EH (cell line): ENCODE measurements around the gene KDM5B.
"Not testable (repeated sequence)": the region's sequence is repeated elsewhere in the genome, so short reads cannot be mapped to it uniquely, and the experiment has no call there.

Experiments
- DNase-seq: peaks from one replicate; pipeline ENCODE4 v3.0.0-alpha.2; 2015; ENCODE audit warnings: low read depth

KDM5B gene

DNA sequence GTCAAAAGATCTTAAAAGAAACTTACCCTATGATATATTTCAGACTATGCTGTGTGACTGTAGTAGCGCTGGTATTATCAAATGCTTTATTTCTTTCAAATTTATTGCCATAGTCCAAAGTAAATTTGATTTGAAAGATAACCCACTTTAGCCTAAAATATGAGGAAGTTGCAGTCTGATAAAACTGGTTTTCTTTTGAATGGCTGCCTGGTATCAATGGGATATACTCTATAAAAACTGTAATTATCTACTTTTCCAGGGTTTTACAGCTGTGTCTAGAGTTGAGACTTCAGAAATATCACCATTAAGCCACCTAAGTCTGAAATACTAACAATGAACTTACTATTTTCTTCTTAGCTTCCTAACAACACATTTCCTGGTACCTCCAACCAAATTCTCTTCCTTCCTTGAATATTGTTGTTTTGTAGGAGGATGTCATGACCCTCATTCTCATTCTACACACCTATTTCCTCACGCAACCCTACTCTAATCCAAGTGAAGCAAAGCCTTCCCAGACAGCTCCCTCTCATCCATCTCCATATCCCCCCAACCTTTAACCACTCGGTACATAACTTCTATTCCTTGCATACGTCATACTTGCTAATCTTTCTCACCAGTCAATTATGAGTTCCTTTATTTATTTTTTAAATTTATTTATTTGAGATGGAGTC is 17.0 kb downstream of the KDM5B start:
- DNase-seq = no peak

DNA sequence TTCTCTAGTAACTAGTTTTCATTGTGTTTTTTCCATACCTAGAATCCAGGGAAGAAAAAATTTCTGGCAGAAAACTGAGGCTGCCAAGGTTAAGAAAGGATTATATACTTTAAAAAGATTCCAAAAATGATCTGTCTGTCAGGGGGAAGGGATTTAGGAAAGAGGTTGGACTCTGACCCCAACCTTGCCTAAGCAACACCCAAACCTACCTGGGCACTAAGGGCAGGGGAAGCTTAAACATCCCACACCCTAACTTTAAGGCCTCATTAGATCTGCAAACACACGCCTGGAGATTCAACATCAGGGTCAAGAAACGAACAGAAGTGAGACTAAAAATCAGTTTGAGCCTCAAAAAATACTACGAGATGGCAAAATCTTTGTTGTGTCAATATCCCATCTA is 19.4 kb downstream of the KDM5B start:
- DNase-seq = no peak

DNA sequence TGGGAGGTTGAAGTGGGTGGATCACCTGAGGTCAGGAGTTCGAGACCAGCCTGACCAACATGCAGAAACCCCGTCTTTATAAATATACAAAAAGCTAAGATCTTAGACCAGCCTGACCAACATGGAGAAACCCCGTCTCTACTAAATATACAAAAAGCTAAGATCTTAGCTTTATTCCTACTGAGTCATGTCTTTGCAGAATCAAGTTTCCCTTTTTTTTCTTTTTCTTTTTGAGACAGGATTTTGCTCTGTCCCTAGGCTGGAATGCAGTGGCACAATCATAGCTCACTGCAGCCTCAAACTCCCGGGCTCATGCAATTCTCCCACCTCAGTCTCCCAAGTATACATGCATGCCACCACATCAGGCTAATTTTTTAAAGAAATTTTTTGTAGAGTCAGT is 21.4 kb downstream of the KDM5B start:
- peak; percentile 8 for DNase-seq

DNA sequence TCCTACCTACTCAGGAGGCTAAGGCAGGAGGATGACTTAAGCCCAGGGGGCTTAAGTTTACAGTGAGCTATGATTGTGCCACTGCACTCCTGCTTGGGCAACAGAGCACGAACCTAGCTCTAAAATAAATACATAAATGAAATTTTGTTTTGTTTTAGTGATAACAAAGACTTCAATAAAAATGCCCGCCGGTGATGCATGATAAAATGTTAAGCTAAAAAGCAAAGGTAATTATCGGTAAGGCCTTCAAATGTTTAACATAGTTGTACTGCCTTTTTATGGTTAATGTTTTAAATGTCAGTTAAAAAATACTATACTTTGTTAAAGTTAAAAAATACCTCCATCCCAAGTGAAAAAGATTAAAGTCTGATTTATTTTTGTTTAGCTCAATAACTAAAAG is 27.0 kb downstream of the KDM5B start:
- no peak for DNase-seq

DNA sequence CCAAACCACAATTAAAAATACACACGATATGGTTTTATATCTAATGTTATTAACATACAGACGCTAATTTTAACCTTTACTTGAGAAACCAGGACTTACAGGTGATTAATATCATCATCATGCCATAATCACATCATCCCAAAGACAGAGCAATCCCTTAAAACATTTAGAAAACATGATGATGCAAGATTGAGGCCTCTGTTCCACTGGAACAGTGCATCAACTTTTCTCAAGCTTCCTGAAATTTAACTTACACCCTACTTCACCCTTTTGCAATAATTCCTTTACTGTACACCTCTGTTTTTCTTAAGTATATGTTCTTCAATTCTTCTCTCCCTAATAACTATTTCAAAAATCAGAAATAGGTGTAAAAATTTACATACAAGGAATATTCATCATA is 38.1 kb downstream of the KDM5B start:
- DNase-seq = no peak

DNA sequence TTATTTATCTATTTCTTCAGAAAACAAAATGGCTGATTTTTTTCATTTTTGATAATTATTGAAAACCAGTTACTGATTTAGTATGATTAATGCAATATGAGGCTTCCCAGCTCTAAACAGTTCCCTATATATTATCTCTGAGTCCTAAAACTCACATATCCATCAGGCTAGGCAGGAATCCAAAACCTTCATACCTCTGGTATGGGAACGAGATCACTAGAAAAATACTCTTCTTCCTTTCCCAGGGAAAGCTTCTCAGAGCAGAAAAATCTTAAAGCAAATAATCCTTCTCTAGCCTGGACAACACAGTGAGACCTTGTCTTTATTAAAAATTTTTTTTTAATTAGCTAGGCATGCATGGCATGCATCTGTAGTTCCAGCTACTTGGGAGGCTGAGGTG is 42.5 kb downstream of the KDM5B start:
- DNase-seq = peak; percentile 75

DNA sequence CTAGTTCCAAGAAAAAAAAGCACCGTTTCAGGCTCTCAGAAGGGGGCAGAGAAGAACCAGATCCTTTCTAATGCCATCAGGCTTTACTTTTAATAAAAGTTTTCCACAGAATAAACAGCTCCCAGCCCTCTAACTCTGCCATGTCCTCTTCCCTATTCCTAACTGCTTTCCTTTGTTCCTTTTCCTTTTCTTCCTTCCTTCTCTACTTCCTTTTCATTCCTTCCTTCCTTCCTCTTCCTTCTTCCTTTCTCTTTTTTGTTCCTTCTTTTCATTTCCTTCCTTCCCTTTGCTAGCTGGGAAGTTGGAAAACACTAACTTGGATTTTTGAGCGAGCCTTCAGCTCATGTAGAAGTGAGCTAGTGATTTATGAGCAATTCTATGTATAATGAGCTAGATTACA is 46.2 kb downstream of the KDM5B start:
- no peak for DNase-seq

DNA sequence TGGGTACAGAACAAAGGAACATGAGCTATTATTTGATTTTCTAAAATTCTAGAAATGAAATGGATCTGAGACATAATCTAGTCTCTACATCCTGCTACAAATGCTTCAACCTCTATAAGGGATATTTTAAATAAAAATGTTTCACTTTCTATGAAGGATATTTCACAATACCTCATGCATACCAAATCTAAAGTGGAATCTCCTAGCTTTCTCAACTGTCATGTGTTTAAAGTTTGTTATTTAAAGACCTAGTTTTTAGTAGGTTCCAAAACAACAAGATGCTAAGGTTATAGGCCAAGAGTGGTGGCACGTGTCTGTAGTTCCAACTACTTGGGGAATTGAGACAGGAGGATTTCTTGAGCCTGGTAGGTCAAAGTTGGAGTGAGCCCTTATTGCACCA is 47.6 kb downstream of the KDM5B start:
- no peak for DNase-seq

DNA sequence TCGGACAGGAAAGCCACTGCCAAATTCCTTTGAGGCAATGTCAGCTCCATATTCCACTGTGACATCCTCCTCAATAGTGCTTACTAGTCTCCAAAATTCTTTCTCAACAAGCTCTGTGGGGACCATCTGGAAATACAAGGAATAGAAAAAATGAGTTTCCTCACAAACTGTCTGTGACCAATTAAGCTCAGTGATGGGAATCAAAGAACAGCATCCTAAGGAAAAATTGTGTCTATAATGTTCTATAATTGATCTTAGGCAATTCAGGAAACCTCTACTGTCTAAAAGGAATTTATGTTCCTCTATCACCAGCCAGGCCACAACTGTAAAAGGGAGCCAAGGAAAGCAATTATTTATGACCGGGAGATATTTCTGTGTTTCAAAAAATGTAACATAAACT is 51.8 kb downstream of the KDM5B start:
- no peak for DNase-seq

DNA sequence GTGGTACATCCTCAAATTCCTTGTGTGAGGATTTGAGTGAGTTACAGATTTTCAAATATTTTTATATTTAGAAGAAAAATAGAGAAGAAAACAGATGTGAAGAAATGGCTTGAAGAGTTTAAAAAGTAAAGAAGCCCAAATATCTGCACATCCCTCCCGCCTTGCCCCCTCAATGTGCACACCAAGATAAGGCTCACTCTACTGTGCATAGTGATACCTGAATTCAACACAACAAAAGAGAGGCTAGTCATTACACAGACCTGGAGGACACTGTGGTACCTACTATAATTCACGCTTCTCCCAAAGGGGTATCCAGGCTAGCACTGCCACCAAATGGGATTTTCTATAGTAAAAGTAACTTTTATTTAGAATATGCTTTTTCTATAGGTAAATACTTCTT is 53.9 kb downstream of the KDM5B start:
- DNase-seq = no peak

DNA sequence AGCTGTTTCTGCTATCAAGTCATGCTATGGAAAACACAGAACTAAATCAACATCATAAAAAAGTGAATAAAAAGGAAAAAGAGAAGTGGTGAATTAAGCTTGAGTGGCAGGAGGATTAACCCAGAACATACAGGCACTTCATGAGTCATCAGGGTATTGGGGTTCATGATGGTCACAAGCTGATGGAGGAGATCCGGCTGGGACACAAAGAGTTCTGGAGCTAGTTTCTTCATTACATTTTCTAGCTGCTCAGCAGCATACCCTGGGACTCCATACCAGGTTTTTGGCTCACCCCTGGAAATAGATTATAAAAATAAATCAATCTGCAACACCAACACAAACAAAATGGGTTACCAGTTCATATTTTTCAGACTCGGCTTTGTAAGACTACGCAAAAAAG is 55.4 kb downstream of the KDM5B start:
- DNase-seq = no peak

DNA sequence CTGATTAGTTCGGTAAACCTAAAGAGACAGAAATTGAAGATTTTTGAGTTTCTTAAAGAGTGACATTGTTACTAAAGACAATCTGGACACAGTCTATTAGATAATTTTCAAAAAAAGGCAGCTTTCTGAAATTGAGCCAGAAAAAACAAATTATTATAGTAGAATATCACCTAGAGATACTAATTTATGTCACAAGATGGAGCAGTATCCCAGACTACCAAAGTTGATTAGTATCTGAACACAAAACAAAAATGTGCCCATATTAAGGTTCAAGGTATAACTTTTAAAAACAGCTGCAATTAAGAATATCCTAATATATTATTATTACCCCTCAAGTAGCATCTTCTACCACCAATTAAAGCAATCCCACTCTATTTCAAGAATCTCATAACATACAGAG is 57.5 kb downstream of the KDM5B start:
- no peak for DNase-seq

DNA sequence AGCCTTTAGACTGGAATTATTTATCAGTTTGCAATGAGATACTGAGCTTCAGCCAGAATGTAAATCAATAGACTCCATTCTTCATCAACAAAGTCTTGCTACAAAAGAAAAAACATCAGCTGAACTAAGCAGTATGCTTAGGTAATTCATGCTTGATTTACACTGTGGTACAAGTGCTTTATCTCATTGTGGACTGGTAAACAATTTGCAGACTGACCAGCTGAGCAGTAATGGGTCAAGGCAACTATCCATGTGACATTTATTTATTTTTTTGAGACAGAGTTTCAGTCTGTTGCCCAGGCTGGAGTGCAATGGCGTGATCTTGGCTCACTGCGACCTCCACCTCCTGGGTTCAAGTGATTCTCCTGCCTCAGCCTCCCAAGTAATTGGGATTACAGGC is 58.2 kb downstream of the KDM5B start:
- no peak for DNase-seq

DNA sequence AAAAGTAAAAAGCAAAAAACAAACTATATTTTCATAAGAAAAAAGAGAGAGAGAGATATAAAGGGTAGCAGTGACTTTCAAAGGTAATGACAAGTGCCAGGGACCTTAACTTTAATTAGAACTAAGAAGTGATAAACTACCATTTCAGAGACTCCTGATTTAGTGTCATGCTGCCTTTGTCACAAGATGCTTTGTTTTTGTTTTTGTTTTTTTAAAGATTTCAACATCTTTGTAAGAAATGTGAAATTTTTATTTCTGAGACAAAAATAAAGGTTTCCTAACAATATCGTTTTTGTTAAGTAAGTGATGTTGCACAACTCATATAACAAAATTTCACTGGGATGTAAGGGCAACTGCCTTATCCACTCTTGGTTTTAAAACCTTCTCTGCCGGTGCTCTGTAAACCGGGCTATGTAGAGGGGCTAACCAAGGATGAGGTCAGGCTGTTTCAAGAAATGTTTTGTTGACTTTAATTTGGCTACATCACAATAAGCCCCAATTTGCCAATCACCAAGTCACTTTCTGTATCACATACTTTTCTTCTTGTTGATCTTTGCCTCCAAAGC is 62.8 kb downstream of the KDM5B start:
- no peak for DNase-seq

DNA sequence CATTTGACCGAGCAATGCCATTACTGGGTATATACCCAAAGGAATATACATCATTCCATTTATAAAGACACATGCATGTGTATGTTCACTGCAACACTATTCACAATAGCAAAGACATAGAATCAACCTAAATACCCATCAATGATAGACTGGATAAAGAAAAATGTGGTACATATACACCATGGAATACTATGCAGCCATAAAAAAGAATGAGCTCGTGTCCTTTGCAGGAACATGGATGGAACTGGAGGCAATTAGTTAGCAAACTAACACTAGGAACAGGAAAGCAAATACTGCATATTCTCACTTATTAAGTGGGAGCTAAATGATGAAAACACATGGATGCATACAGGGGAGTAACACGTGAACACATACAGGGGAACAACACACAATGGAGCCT is 63.5 kb downstream of the KDM5B start:
- DNase-seq = not testable (repeated sequence)

DNA sequence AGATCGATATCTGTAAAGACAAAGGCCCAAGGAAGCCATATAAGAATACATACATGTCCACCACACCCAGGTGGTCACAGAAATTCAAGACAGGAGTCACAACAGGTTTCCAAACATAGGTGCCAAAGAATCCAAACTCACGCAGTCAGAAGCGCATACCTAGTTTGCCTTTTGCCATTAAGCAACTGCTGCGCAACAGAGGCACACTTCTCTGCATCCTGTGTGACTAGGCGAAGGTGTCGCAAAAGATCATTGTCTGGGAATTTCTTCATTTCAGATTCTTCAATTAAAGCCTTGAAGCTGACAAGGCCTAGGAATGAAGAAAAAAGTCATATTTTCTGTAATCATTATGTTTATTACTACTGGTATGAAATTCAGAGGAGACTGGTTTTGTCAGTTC is 65.7 kb downstream of the KDM5B start:
- DNase-seq = no peak

DNA sequence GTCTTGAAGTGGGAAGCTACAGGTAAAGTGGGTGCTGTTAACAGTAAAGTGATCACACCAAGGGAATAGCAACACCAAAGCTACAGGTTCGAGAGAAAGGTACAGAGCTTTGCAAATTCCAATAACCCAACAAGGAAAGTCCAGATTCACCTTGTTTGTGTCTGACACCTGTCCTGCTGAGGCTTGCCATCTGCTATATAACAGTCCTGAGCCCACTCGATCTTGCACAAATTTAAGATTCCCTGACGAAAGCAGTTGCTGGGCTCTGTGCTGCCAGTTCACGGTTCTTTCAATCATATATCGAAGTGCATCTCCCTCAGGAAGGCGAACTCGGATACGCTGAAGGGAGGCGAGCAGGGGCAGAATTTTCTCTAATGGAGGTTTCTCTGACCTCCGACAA is 75.0 kb downstream of the KDM5B start:
- DNase-seq = no peak

DNA sequence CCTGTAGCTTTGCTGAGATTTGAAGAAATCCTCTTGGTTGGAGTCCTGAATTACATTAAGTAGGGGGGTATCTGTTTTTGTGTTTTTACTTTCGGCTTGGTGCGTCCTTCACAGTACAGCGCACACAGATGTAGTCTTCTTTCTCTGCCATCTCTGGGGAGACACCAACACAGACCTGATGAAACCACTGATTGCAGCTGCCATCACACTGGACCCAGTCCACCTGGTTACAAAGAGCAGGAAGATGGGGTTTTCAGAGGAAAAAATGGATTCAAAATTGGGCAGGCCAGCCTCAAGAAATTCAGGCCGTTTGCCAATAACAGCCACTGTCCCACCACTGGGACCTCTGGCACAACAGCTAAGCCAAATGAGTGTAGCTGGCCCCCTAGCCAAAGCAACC is 79.3 kb downstream of the KDM5B start:
- no peak for DNase-seq

DNA sequence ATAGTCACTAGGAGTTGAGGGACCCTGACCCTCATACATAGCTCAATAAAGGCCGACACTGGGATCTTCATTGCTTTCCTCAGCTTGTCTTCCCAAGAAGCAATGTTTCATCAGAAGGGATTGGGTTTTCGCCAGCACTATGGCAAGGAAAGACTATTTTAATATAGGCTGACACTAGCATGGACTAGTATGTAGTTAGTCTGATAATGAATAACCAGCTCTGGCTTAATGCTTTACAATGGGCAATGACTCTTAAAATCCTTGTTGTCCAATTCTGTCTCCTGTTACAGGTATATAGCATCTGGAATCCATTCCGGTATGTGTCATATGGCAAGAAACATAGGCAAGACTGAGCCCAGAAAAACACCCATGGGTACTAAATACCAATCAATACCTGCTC is 82.7 kb downstream of the KDM5B start:
- no peak for DNase-seq

DNA sequence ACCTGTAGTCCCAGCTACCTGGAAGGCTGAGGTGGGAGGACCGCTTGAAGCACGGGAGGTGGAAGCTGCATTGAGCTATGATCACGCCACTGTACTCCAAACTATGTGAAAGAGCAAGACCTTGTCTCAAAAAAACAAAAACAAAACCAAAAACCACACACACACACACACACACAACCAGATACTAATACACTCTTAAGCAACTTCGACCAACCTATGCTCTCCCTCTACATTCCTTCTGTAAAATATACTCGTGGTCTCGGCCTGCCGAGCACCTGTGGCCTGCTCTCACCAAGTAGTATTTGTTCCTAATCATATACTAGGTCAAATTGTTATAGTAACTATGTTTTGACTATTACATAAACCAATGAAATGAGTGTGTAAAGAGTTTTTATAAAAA is 84.5 kb downstream of the KDM5B start:
- DNase-seq = no peak

DNA sequence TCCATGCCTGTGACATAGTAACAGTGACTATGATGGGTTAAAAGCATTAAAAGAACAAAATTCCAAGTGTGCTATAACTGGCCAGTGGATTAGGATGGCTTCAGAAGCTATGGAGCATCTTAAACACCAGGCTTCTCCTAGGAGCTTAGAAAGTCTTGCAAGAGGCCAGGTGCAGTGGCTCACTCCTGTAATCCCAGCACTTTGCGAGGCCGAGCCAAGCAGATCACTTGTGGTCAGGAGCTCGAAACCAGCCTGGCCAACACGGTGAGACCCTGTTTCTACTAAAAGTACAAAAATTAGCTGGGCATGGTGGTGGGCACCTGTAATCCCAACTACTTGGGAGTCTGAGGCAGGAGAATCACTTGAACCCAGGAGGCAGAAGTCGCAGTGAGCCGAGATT is 85.2 kb downstream of the KDM5B start:
- not testable (repeated sequence) for DNase-seq

DNA sequence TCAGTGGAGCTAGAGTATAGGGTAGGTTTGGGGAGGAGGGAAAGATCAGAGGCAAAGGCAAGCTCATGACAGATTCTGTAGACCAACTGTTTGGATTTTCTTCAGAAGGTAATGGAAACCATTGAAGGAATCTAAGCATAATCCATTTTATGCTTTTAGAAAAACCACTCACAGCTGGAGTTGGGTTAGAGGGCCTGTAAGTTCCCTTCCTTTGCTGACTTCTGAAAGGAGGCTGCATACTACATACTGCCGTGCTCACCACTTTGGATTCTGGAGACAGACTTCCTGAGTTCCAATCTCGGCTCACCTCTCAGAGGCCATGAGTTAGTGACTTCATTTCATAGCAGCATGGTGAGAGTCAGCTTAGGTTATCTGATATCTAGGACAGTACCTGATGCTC is 91.6 kb downstream of the KDM5B start:
- DNase-seq = no peak

DNA sequence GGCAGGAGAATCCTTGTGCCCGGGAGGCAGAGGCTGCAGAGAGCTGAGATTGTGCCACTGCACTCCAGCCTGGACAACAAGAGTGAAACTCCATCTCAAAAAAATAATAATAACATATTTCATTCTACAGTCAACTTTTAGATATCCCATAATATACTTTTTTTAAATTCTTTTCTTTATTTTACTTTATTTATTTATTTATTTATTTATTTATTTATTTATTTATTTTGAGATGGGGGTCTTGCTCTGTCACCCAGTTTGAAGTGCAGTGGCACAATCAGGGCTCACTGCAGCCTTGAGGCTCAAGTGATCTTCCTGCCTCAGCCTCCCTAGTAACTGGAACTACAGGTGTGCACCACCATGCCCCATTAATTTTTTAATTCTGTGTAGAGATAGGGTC is 94.0 kb downstream of the KDM5B start:
- DNase-seq = not testable (repeated sequence)

DNA sequence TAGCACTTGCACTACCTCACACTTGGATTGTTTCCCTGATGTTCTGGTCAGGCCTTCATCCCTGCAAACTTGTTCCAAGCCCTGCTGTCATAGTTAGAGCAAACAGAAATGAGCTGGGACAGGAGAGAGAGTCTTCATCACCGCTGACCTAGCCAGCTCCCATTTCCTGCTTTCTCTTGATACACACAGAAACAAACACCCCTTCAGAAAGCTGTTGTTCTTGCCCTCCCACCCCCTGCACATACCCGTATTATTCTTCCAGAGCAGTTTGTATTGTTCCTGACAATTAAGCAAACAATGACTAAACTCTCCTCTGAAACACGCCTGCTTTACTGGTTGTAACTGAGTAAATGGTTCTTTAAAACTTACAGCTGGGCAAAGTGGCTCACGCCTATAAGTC is 95.1 kb downstream of the KDM5B start:
- no peak for DNase-seq
